SK-N-SH (cell line): ENCODE data around the gene NSUN4. TPM values are rescaled to one million over a fixed set of nuclear protein-coding genes. Genes with fewer than 3 reads are reported as not detected.

Experiments used
- CTCF ChIA-PET: fragments of 300-600, 350-600 bp; formaldehyde crosslinking; extraction: SDS; loops from one replicate; lab custom pipeline; 2021; lab: Yijun Ruan, JAX
- POLR2A ChIA-PET: fragments of 350-600 bp; sonication (Branson Sonifier 250); formaldehyde crosslinking; extraction: SDS; loops from one replicate; lab custom pipeline; 2020; ENCODE audit warnings: antibody characterized with exemption, inconsistent platforms; lab: Yijun Ruan, JAX
- DNase-seq: peaks from one replicate; pipeline ENCODE4 v3.0.0; 2012
- H2AFZ ChIP-seq: fragments of 200-600 bp; sonication (generic); 2 replicates; pipeline ENCODE4 v1.8.1; 2016; ENCODE audit warnings: antibody characterized with exemption, mild to moderate bottlenecking, low read depth
- H3F3A ChIP-seq: fragments of 200-600 bp; sonication (generic); replicated peaks from 2 replicates; pipeline ENCODE3; 2016; ENCODE audit warnings: antibody characterized with exemption, mild to moderate bottlenecking; ENCODE audit not compliant: insufficient read depth
- H3K27ac ChIP-seq, 2 experiments: fragments of 200-500 bp in 1 of 2; fragments of 200-600 bp in 1 of 2; sonication (Bioruptor generic) in 1 of 2; sonication (generic), shearing (Covaris generic) in 1 of 2; 2 replicates each; pipeline versions ENCODE4 v1.5.1 to v1.6.1; 2014 to 2016; ENCODE audit warnings: low read depth in 2 of 2, inconsistent platforms in 1 of 2, low read length in 1 of 2, mild to moderate bottlenecking in 1 of 2, mixed read lengths in 1 of 2
- H3K27me3 ChIP-seq: fragments of 200-600 bp; sonication (generic), shearing (Covaris generic); 2 replicates; pipeline ENCODE4 v1.6.1; 2016; ENCODE audit warnings: mixed run types; ENCODE audit not compliant: insufficient read depth
- H3K36me3 ChIP-seq, 2 experiments: fragments of 200-500 bp in 1 of 2; fragments of 200-600 bp in 1 of 2; sonication (Bioruptor generic) in 1 of 2; sonication (generic) in 1 of 2; replicated peaks in 1 of 2; 2 replicates each; pipeline versions ENCODE3 to v1.5.1; 2014 to 2016; ENCODE audit warnings: low read length in 1 of 2, mild to moderate bottlenecking in 1 of 2; ENCODE audit not compliant: insufficient read depth in 2 of 2, control insufficient read depth in 1 of 2
- H3K4me1 ChIP-seq, 2 experiments: fragments of 200-500 bp in 1 of 2; fragments of 200-600 bp in 1 of 2; sonication (Bioruptor generic) in 1 of 2; sonication (generic), shearing (Covaris generic) in 1 of 2; 2 replicates each; pipeline versions ENCODE4 v1.5.1 to v1.6.1; 2014 to 2016; ENCODE audit warnings: low read depth in 1 of 2, low read length in 1 of 2, mixed run types in 1 of 2; ENCODE audit not compliant: insufficient read depth in 2 of 2, control insufficient read depth in 1 of 2
- H3K4me2 ChIP-seq: fragments of 200-600 bp; sonication (generic), shearing (Covaris generic); 2 replicates; pipeline ENCODE4 v1.6.1; 2017; ENCODE audit warnings: mixed run types
- H3K4me3 ChIP-seq, 2 experiments: fragments of 200-500 bp in 1 of 2; fragments of 200-600 bp in 1 of 2; sonication (Bioruptor generic) in 1 of 2; sonication (generic), shearing (Covaris generic) in 1 of 2; 2 replicates each; pipeline versions ENCODE4 v1.5.1 to v1.8.1; 2014 to 2016; ENCODE audit warnings: low read depth in 2 of 2, inconsistent platforms in 1 of 2, low read length in 1 of 2, mild to moderate bottlenecking in 1 of 2, mixed read lengths in 1 of 2, moderate library complexity in 1 of 2
- H3K79me2 ChIP-seq: fragments of 200-600 bp; sonication (generic); 2 replicates; pipeline ENCODE4 v1.8.1; 2017; ENCODE audit warnings: mild to moderate bottlenecking; ENCODE audit not compliant: insufficient read depth
- H3K9ac ChIP-seq: fragments of 200-600 bp; sonication (generic); 2 replicates; pipeline ENCODE4 v1.6.1; 2017; ENCODE audit warnings: mixed run types
- H3K9me2 ChIP-seq: fragments of 200-600 bp; sonication (generic); 2 replicates; pipeline ENCODE4 v1.6.1; 2017; ENCODE audit warnings: mixed run types
- H3K9me3 ChIP-seq: fragments of 200-600 bp; sonication (generic); 2 replicates; pipeline ENCODE4 v1.6.1; 2017; ENCODE audit warnings: mixed run types, mild to moderate bottlenecking, moderate library complexity
- H4K20me1 ChIP-seq: fragments of 200-600 bp; sonication (generic); 2 replicates; pipeline ENCODE4 v1.6.1; 2017; ENCODE audit warnings: mild to moderate bottlenecking, mixed run types; ENCODE audit not compliant: insufficient read depth
- CHD2 ChIP-seq: fragments of 150-350 bp; IDR thresholded peaks from 2 replicates; pipeline ENCODE4 v1.6.1; 2018; ENCODE audit warnings: low read length; ENCODE audit not compliant: partially characterized antibody
- EP300 ChIP-seq, 2 experiments: IDR thresholded peaks; 2 replicates each; pipeline versions ENCODE4 v1.4.0 to v1.6.1; 2012; ENCODE audit warnings: borderline replicate concordance in 1 of 2, low read depth in 1 of 2, low read length in 1 of 2
- EZH2phosphoT487 ChIP-seq: fragments of 200-600 bp; sonication (generic); IDR thresholded peaks from 2 replicates; pipeline ENCODE4 v1.6.1; 2017; ENCODE audit warnings: low read depth, mixed run types, mild to moderate bottlenecking, antibody characterized with exemption, moderate library complexity, borderline replicate concordance
- FOSL2 ChIP-seq: IDR thresholded peaks from 2 replicates; pipeline ENCODE4 v1.4.0; 2012; ENCODE audit warnings: low read depth, mild to moderate bottlenecking, moderate library complexity, borderline replicate concordance
- FOXJ3 ChIP-seq: sonication (generic); formaldehyde crosslinking; IDR thresholded peaks from 2 replicates; pipeline ENCODE4 v1.5.1; 2020; ENCODE audit warnings: mild to moderate bottlenecking, missing genetic modification reagents
- FOXM1 ChIP-seq: IDR thresholded peaks from 2 replicates; pipeline ENCODE4 v1.4.0; 2012; ENCODE audit warnings: low read depth, mild to moderate bottlenecking
- GABPA ChIP-seq: IDR thresholded peaks from 2 replicates; pipeline ENCODE4 v1.4.0; 2012; ENCODE audit warnings: low read depth, mild to moderate bottlenecking
- MAX ChIP-seq: IDR thresholded peaks from 2 replicates; pipeline ENCODE4 v1.4.0; 2012; ENCODE audit warnings: low read depth
- MEF2A ChIP-seq: IDR thresholded peaks from 2 replicates; pipeline ENCODE4 v1.4.0; 2012; ENCODE audit warnings: low read depth, borderline replicate concordance
- MXI1 ChIP-seq: IDR thresholded peaks from 2 replicates; pipeline ENCODE4 v1.6.1; 2012; ENCODE audit warnings: mild to moderate bottlenecking, low read depth, low read length, improper control_type of control experiment
- NFIC ChIP-seq: IDR thresholded peaks from 2 replicates; pipeline ENCODE4 v1.4.0; 2012; ENCODE audit warnings: borderline replicate concordance
- NRF1 ChIP-seq: IDR thresholded peaks from 2 replicates; pipeline ENCODE4 v1.6.1; 2012; ENCODE audit warnings: low read depth, mild to moderate bottlenecking, low read length
- PBX3 ChIP-seq: IDR thresholded peaks from 2 replicates; pipeline ENCODE4; 2012
- POLR2AphosphoS5 ChIP-seq: IDR thresholded peaks from 2 replicates; pipeline ENCODE4 v1.6.1; 2012; ENCODE audit warnings: low read depth, low read length
- RAD21 ChIP-seq: IDR thresholded peaks from 2 replicates; pipeline ENCODE4 v1.6.1; 2012; ENCODE audit warnings: mild to moderate bottlenecking, low read length
- RFX5 ChIP-seq: IDR thresholded peaks from 2 replicates; pipeline ENCODE4 v1.6.1; 2012; ENCODE audit warnings: mild to moderate bottlenecking, improper control_type of control experiment, low read length
- RXRA ChIP-seq: IDR thresholded peaks from 2 replicates; pipeline ENCODE4 v1.4.0; 2012; ENCODE audit warnings: low read depth, mild to moderate bottlenecking, borderline replicate concordance
- SIN3A ChIP-seq: IDR thresholded peaks from 2 replicates; pipeline ENCODE4 v1.6.1; 2012; ENCODE audit warnings: low read depth, mild to moderate bottlenecking, low read length, moderate library complexity, borderline replicate concordance
- SMC3 ChIP-seq: IDR thresholded peaks from 2 replicates; pipeline ENCODE4 v1.6.1; 2012; ENCODE audit warnings: low read depth, low read length, improper control_type of control experiment
- TAF1 ChIP-seq: IDR thresholded peaks from 2 replicates; pipeline ENCODE4 v1.6.1; 2012; ENCODE audit warnings: low read depth, mild to moderate bottlenecking, low read length, moderate library complexity, borderline replicate concordance
- TCF12 ChIP-seq: IDR thresholded peaks from 2 replicates; pipeline ENCODE4 v1.4.0; 2012
- USF1 ChIP-seq: IDR thresholded peaks from 2 replicates; pipeline ENCODE4 v1.4.0; 2012; ENCODE audit warnings: low read depth, borderline replicate concordance
- USF2 ChIP-seq: fragments of 150-350 bp; IDR thresholded peaks from 2 replicates; pipeline ENCODE4 v1.6.1; 2017; ENCODE audit warnings: antibody characterized with exemption, low read length, low read depth, borderline replicate concordance
- YY1 ChIP-seq: IDR thresholded peaks from 2 replicates; pipeline ENCODE4 v1.4.0; 2012; ENCODE audit warnings: low read depth, mild to moderate bottlenecking
- WGBS: methylation state at CpG from one replicate; pipeline ENCODE4 v1.1.6; 2017; ENCODE audit warnings: low lambda C conversion rate; 5-methylcytosine and 5-hydroxymethylcytosine counted together
- polyA plus RNA-seq, 3 experiments: library from polyadenylated mRNA; depleted of rRNA; stranded (reverse); fragments of >200 nt; gene quantifications; 2 replicates each; pipeline ENCODE4 v1.2.3, GENCODE V29; 2012

Gene NSUN4
- polyA plus RNA-seq, 1 of the 3 experiments (the other 2 are of a cell fraction): 14.7 TPM

GRCh38 chr1:46302641-46303037 lies 38.0 kb upstream of the NSUN4 start:
- no peaks in the 10 kb centered on the region for H3K27me3 ChIP-seq
- peaks cover 7 to 20% of the 10 kb centered on the region in 2 experiments for H3K36me3 ChIP-seq
- H3K9me2 ChIP-seq: no peaks in the 10 kb centered on the region
- no peaks in the 10 kb centered on the region for H3K9me3 ChIP-seq
- ChIA-PET CTCF (interaction anchor here (0.9 to 3.5 kb wide), 7 partner anchors 11 to 45 kb away, joined by 3 to 22 read pairs (median 4); partner anchors contain the start of gene NSUN4), POLR2A (interaction anchor here (0.7 to 2.5 kb wide), 6 partner anchors 16 to 75 kb away, joined by 3 to 17 read pairs (median 4); partner anchors contain the start of genes NSUN4 and RAD54L)
- 0 out of 2 replicates have a peak, but pooled peaks have one; percentile 8 for TF ChIP-seq MXI1
- TF ChIP-seq NFIC: no peak
- peaks cover 95% of the 10 kb centered on the region for H3K79me2 ChIP-seq
- H3K9ac ChIP-seq: peak overlapping the region; percentile 98
- H4K20me1 ChIP-seq: peaks cover 26% of the 10 kb centered on the region
- peaks cover 10% of the 10 kb centered on the region for H3F3A ChIP-seq
- H2AFZ ChIP-seq: peak overlapping the region; percentile 36; the same call in 1 of the 2 replicates
- 0% methylated on average over 6 of the region's 32 CpGs for WGBS
- DNase-seq: no peak
- H3K27ac ChIP-seq: peak overlapping the region; percentile 93
- H3K4me3 ChIP-seq: peak overlapping the region; percentile 66 to 89
- peak overlapping the region; percentile 95 for H3K4me2 ChIP-seq
- peaks cover 13 to 18% of the 10 kb centered on the region in 2 experiments for H3K4me1 ChIP-seq

- POLR2A ChIA-PET: interaction anchor here (0.7 to 2.5 kb wide), 6 partner anchors 17 to 74 kb away, joined by 3 to 17 read pairs (median 4); partner anchors contain the start of genes NSUN4 and RAD54L
- TF ChIP-seq PBX3 (no peak), MAX (peak; percentile 94), USF2 (no peak), POLR2AphosphoS5 (peak; percentile 82), RFX5 (no peak), SIN3A (peak; percentile 75; the same call in 1 of the 2 replicates), GABPA (peak; percentile 88), FOXJ3 (CRISPR knock-in tag) (no peak), FOXM1 (no peak), EP300 (IDR thresholded peaks at IDR 0.05; ENCODE audit: borderline replicate concordance in 1 of 2, low read depth in 1 of 2, low read length in 1 of 2) (no peak), USF1 (peak; percentile 66; the same call in 1 of the 2 replicates), SMC3 (no peak), RXRA (no peak), EZH2phosphoT487 (no peak), MXI1 (no peak), TAF1 (peak; percentile 99), NRF1 (no peak), MEF2A (no peak), RAD21 (no peak), YY1 (peak; percentile 100), TCF12 (peak; percentile 12; the same call in 1 of the 2 replicates), FOSL2 (no peak), CHD2 (peak; percentile 10)
Measured at GRCh38 chr1:46303038-46303871, 37.4 kb upstream of the NSUN4 start, which contains the start of the genes LRRC41 and UQCRH. TSS of gene LRRC41 (minus strand) at chr1:46303616. CDS start at chr1:46303322, 294 bp downstream. TSS of gene UQCRH (plus strand) at chr1:46303698. CDS start at chr1:46303767, 69 bp downstream.

More at GRCh38 chr1:46303038-46303871, 37.4 kb upstream of the NSUN4 start, which contains the start of the genes LRRC41 and UQCRH:
- DNase-seq: peak; percentile 91
- H2AFZ ChIP-seq: peak within 1 kb of the TSS; percentile 38
- peaks cover 95% of the 10 kb centered on the region for H3K79me2 ChIP-seq
- H3K4me3 ChIP-seq: peak within 1 kb of the TSS; percentile 66 to 89
- H3K36me3 ChIP-seq: peaks cover 4 to 15% of the 10 kb centered on the region in 2 experiments
- peaks cover 10% of the 10 kb centered on the region for H3F3A ChIP-seq
- peaks cover 13 to 18% of the 10 kb centered on the region in 2 experiments for H3K4me1 ChIP-seq
- no peaks in the 10 kb centered on the region for H3K27me3 ChIP-seq
- CTCF ChIA-PET: interaction anchor here (0.6 to 3.5 kb wide), 11 partner anchors 12 to 258 kb away, joined by 3 to 22 read pairs (median 3); partner anchors contain the start of gene NSUN4
- H3K9me2 ChIP-seq: no peaks in the 10 kb centered on the region
- WGBS: under 1% methylated on average over 27 of the region's 61 CpGs
- H3K4me2 ChIP-seq: peak within 1 kb of the TSS; percentile 95
- peak within 1 kb of the TSS; percentile 98 for H3K9ac ChIP-seq
- no peaks in the 10 kb centered on the region for H3K9me3 ChIP-seq
- H4K20me1 ChIP-seq: peaks cover 32% of the 10 kb centered on the region
- H3K27ac ChIP-seq: peak within 1 kb of the TSS; percentile 93
